Ascending aorta (tissue), 2 donors: Measurements from ENCODE around the gene GLB1L3. TPM values are rescaled to one million over a fixed set of nuclear protein-coding genes. Genes with fewer than 3 reads are reported as not detected.

Source experiments
- DNase-seq, 2 donors: peaks; one replicate each; pipeline ENCODE4 v3.0.0-alpha.2; 2019; ENCODE audit warnings: low spot score in 2 of 2
- H3K27ac ChIP-seq, 2 donors: fragments of 200-600 bp; sonication (generic); one replicate each; pipeline ENCODE4 v1.5.1; 2016 to 2017; ENCODE audit warnings: mild to moderate bottlenecking in 1 of 2
- H3K27me3 ChIP-seq: fragments of 200-600 bp; sonication (generic); one replicate; pipeline ENCODE4 v1.5.1; 2017
- H3K36me3 ChIP-seq, 2 donors: fragments of 200-600 bp; sonication (generic); one replicate each; pipeline ENCODE4 v1.5.1; 2016
- H3K4me1 ChIP-seq, 2 donors: fragments of 200-600 bp; sonication (generic); one replicate each; pipeline ENCODE4 v1.5.1; 2016 to 2017; ENCODE audit warnings: mild to moderate bottlenecking in 1 of 2
- H3K4me3 ChIP-seq, 2 donors: fragments of 200-600 bp; sonication (generic); one replicate each; pipeline ENCODE4 v1.5.1; 2016 to 2017; ENCODE audit warnings: mild to moderate bottlenecking in 1 of 2
- H3K9me3 ChIP-seq, 2 donors: fragments of 200-600 bp; sonication (generic); one replicate each; pipeline ENCODE4 v1.5.1; 2016
- CTCF ChIP-seq, 3 experiments: fragments of 200-600 bp in 2 of 3; fragments of 450-650 bp in 1 of 3; sonication (generic) in 2 of 3; IDR thresholded peaks; one replicate each; pipeline ENCODE4 v1.5.1; 2016 to 2019; ENCODE audit warnings: antibody characterized with exemption in 3 of 3, mild to moderate bottlenecking in 1 of 3, moderate library complexity in 1 of 3
- intact Hi-C: fragments of 100-400 bp; cut with DNase I; formaldehyde crosslinking; loops from one replicate; pipeline ENCODE4 v1.15.1; 2023
- total RNA-seq: library from RNA; depleted of rRNA; stranded (reverse); fragments of >200 nt; gene quantifications from one replicate; pipeline ENCODE4 v1.1.0, GENCODE V29; 2016

GLB1L3 gene
- total RNA-seq, 1 donor from 2014 or later, result not detected

GRCh38 chr11:134363592-134363991 is 87.4 kb downstream of the GLB1L3 start:
- H3K27me3 ChIP-seq, result no peaks in the 10 kb centered on the region
- TF ChIP-seq CTCF (IDR thresholded peaks at IDR 0.05), result no peak
- intact Hi-C loops, result no loop called here
- H3K4me3 ChIP-seq, result no peak overlapping the region
- no peaks in the 10 kb centered on the region for H3K36me3 ChIP-seq
- no peaks in the 10 kb centered on the region for H3K9me3 ChIP-seq
- no peak overlapping the region for H3K27ac ChIP-seq
- no peak for DNase-seq
- H3K4me1 ChIP-seq, result no peaks in the 10 kb centered on the region

GRCh38 chr11:134364261-134364660 is 88.1 kb downstream of the GLB1L3 start:
- no peak for TF ChIP-seq CTCF (IDR thresholded peaks at IDR 0.05)
- no peak for DNase-seq
- Histone ChIP-seq H3K27me3 (no peaks in the 10 kb centered on the region), H3K4me1 (no peaks in the 10 kb centered on the region), H3K4me3 (no peak overlapping the region), H3K36me3 (no peaks in the 10 kb centered on the region), H3K9me3 (no peaks in the 10 kb centered on the region), H3K27ac (no peak overlapping the region)
- intact Hi-C loops, result no loop called here

- Histone ChIP-seq H3K9me3 (no peaks in the 10 kb centered on the region), H3K27ac (no peak overlapping the region), H3K36me3 (no peaks in the 10 kb centered on the region), H3K27me3 (no peaks in the 10 kb centered on the region), H3K4me1 (no peaks in the 10 kb centered on the region), H3K4me3 (no peak overlapping the region)
- DNase-seq, result no peak
- TF ChIP-seq CTCF (IDR thresholded peaks at IDR 0.05), result no peak
- intact Hi-C loops, result no loop called here
Measured at GRCh38 chr11:134365011-134365925, 89.1 kb downstream of the GLB1L3 start.

- Histone ChIP-seq H3K36me3 (no peaks in the 10 kb centered on the region), H3K4me1 (no peaks in the 10 kb centered on the region), H3K4me3 (no peak overlapping the region), H3K27ac (no peak overlapping the region), H3K27me3 (no peaks in the 10 kb centered on the region), H3K9me3 (no peaks in the 10 kb centered on the region)
- no peak for DNase-seq
- no peak for TF ChIP-seq CTCF (IDR thresholded peaks at IDR 0.05)
- intact Hi-C loops, result no loop called here
Measured at GRCh38 chr11:134366254-134366653, 90.1 kb downstream of the GLB1L3 start.

GRCh38 chr11:134367781-134368180 is 91.6 kb downstream of the GLB1L3 start:
- H3K27ac ChIP-seq, result no peak overlapping the region
- no peak for DNase-seq
- no peak overlapping the region for H3K4me3 ChIP-seq
- no peak for TF ChIP-seq CTCF (IDR thresholded peaks at IDR 0.05)
- intact Hi-C loops, result no loop called here
- H3K4me1 ChIP-seq, result no peaks in the 10 kb centered on the region
- no peaks in the 10 kb centered on the region for H3K27me3 ChIP-seq
- no peaks in the 10 kb centered on the region for H3K36me3 ChIP-seq
- H3K9me3 ChIP-seq, result no peaks in the 10 kb centered on the region

Other genes with a start within 250 kb of the GLB1L3 start
- 59.8 TPM for gene JAM3, start 207.3 kb upstream of the GLB1L3 start, total RNA-seq
- gene NCAPD3, start 52.4 kb upstream of the GLB1L3 start, total RNA-seq, result 4.8 TPM
- gene VPS26B, start 51.7 kb upstream of the GLB1L3 start, total RNA-seq, result 18.0 TPM
- gene THYN1, start 23.0 kb upstream of the GLB1L3 start, total RNA-seq, result 19.8 TPM
- gene ACAD8, start 22.8 kb upstream of the GLB1L3 start, total RNA-seq, result 28.6 TPM
- gene GLB1L2, start 55.6 kb downstream of the GLB1L3 start, total RNA-seq, result 1.7 TPM
- gene B3GAT1, start 135.9 kb downstream of the GLB1L3 start, total RNA-seq, result 0.32 TPM